Kidney (tissue), 14 donors: Measurements from ENCODE around the gene PIGQ. TPM values are rescaled to one million over a fixed set of nuclear protein-coding genes. Genes with fewer than 3 reads are reported as not detected.

Experiments used
- DNase-seq, 5 donors: peaks; one replicate each; pipeline ENCODE4 v3.0.0-alpha.2; 2013 to 2020
- FAIRE-seq: peaks from 2 replicates; lab custom pipeline; 2012; peaks lifted over from hg19 to GRCh38; lab: Jason Lieb, UNC
- H3K27ac ChIP-seq, 2 donors: one replicate each; pipeline ENCODE4 v1.7.0; 2013; ENCODE audit warnings: low read depth in 2 of 2, low read length in 2 of 2, inconsistent platforms in 1 of 2
- H3K27me3 ChIP-seq: one replicate; pipeline ENCODE4 v1.7.1; 2013; ENCODE audit warnings: low read length, inconsistent platforms; ENCODE audit not compliant: control insufficient read depth, insufficient read depth
- H3K36me3 ChIP-seq, 3 donors: one replicate each; pipeline versions ENCODE4 v1.7.0 to v1.7.1; 2013; ENCODE audit warnings: low read length in 3 of 3, control low read depth in 1 of 3, inconsistent platforms in 1 of 3; ENCODE audit not compliant: insufficient read depth in 3 of 3, control insufficient read depth in 2 of 3
- H3K4me1 ChIP-seq, 3 donors: one replicate each; pipeline versions ENCODE4 v1.7.0 to v1.7.1; 2013; ENCODE audit warnings: low read length in 3 of 3, inconsistent platforms in 1 of 3, low read depth in 1 of 3; ENCODE audit not compliant: control insufficient read depth in 2 of 3, insufficient read depth in 2 of 3
- H3K4me3 ChIP-seq, 3 donors: one replicate each; pipeline versions ENCODE4 v1.7.0 to v1.8.1; 2013; ENCODE audit warnings: low read length in 3 of 3, control low read depth in 1 of 3, inconsistent platforms in 1 of 3
- H3K9ac ChIP-seq, 3 donors: one replicate each; pipeline versions ENCODE4 v1.7.0 to v1.7.1; 2013; ENCODE audit warnings: low read length in 3 of 3, control low read depth in 1 of 3, inconsistent platforms in 1 of 3
- H3K9me3 ChIP-seq, 3 donors: one replicate each; pipeline versions ENCODE4 v1.7.0 to v1.7.1; 2013; ENCODE audit warnings: low read length in 3 of 3, control low read depth in 1 of 3, inconsistent platforms in 1 of 3; ENCODE audit not compliant: control insufficient read depth in 2 of 3, insufficient read depth in 1 of 3
- CTCF ChIP-seq: IDR thresholded peaks from 3 replicates; pipeline ENCODE4 v1.5.1; 2012; ENCODE audit warnings: mild to moderate bottlenecking, moderate library complexity, borderline replicate concordance; ENCODE audit not compliant: insufficient read depth; ENCODE audit errors: extremely low read depth
- intact Hi-C: fragments of 100-400 bp; cut with DNase I; formaldehyde crosslinking; loops from one replicate; pipeline ENCODE4 v1.11.1; 2022
- polyA plus RNA-seq: library from polyadenylated mRNA; stranded (reverse); fragments of 350-450 nt; fragmentation: Illumina TruSeq; extraction: RNeasy Lipid Tissue Mini Kit (QIAGEN cat#74804); gene quantifications from one replicate; pipeline ENCODE4 v1.2.3, GENCODE V29; 2014; ENCODE audit warnings: low read depth, low replicate concordance; ENCODE audit not compliant: insufficient read depth
- total RNA-seq: library from RNA; stranded (reverse); fragmentation: NEBNext Ultra II Directional; extraction: Animal tissue kit (Norgen Biotek cat#: 25700); gene quantifications from one replicate; pipeline ENCODE4 v1.2.1, GENCODE V29; 2021
- donor health status: control.
- donor health status: control.
- donor health status: control.
- donor health status: control.
- donor health status: control.
- donor health status: DM: yes; HTN: yes; CAD: no.
- donor health status: Normal renal cell carcinoma (clear cell type).

The PIGQ gene
- total and polyA plus RNA-seq, 2 donors from 2014 or later, result 92.9 to 118 TPM

GRCh38 chr16:625977-626765 is 56.4 kb downstream of the PIGQ start:
- peaks cover 0 to 6% (median 0%) of the 10 kb centered on the region in 3 donors for H3K36me3 ChIP-seq
- H3K4me3 ChIP-seq, result no peak overlapping the region
- DNase-seq, result peak in 1 of 5 donors; percentile 44
- no peak for TF ChIP-seq CTCF
- no peak overlapping the region for H3K9ac ChIP-seq
- no peaks in the 10 kb centered on the region for H3K9me3 ChIP-seq
- H3K27ac ChIP-seq, result no peak overlapping the region
- peaks cover 0 to 25% (median 12%) of the 10 kb centered on the region in 3 donors for H3K4me1 ChIP-seq
- intact Hi-C loops, result no loop called here
- FAIRE-seq, result no peak
- no peaks in the 10 kb centered on the region for H3K27me3 ChIP-seq

GRCh38 chr16:626787-627453 is 57.2 kb downstream of the PIGQ start:
- no peak overlapping the region for H3K27ac ChIP-seq

GRCh38 chr16:627454-628239 is 57.9 kb downstream of the PIGQ start:
- Histone ChIP-seq H3K4me3 (no peak overlapping the region), H3K27me3 (no peaks in the 10 kb centered on the region), H3K9me3 (no peaks in the 10 kb centered on the region), H3K36me3 (peaks cover 0 to 6% (median 0%) of the 10 kb centered on the region in 3 donors), H3K27ac (no peak overlapping the region), H3K9ac (no peak overlapping the region), H3K4me1 (peaks cover 0 to 25% (median 12%) of the 10 kb centered on the region in 3 donors)
- peak in 2 of 5 donors; percentile 69 to 85 for DNase-seq
- TF ChIP-seq CTCF, result no peak
- intact Hi-C loops, result no loop called here
- no peak for FAIRE-seq

More at GRCh38 chr16:626787-627453, 57.2 kb downstream of the PIGQ start:
- Histone ChIP-seq H3K4me3 (no peak overlapping the region), H3K9me3 (no peaks in the 10 kb centered on the region), H3K9ac (no peak overlapping the region), H3K36me3 (peaks cover 0 to 6% (median 0%) of the 10 kb centered on the region in 3 donors), H3K4me1 (peaks cover 0 to 25% (median 12%) of the 10 kb centered on the region in 3 donors), H3K27me3 (no peaks in the 10 kb centered on the region)
- DNase-seq (no peak), FAIRE-seq (no peak)
- intact Hi-C loops, result no loop called here
- TF ChIP-seq CTCF, result no peak
